ENCODE results near the gene GINM1.
A peak's percentile ranks its signal among the peaks of the same experiment; 100 is the strongest.

GINM1 gene

DNA sequence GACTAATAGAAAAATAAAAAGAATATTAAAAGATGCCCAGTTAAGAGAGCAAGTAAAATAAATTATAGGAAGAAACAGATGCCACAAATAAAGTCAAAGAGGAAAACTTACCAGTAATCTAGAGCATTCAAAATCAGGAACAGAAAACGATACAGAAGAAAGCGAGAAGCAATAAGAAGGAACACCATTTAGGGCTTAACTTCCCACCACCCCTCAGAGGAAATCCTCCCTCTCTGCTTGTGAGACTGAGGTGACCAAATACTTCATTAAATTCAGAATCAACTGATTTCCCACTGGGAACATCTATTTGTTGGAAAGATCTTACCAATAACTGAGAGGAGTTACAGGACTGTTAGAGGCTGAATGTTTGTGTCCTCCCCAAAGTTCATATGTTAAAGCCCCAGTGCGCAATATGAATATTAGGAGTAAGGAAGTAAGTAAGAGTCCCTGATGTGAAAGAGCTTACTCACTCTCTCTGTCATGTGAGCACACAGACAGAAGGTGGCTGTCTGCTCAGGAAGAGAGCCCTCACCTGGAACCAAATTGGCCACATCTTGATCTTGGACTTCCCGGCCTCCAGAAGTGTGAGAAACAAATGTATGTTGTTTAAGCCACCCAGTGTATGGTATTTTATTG, 62.8 kb downstream of the GINM1 start:
- H3K4me1 ChIP-seq, result no peaks in the 10 kb centered on the region
- DNase-seq (ENCODE audit: low spot score in 2 of 2), result no peak
- H3K27me3 ChIP-seq (ENCODE audit: low read depth), result no peaks in the 10 kb centered on the region
- H3K9me3 ChIP-seq, result no peaks in the 10 kb centered on the region
- H3K36me3 ChIP-seq (replicated peaks), result peaks cover 14% of the 10 kb centered on the region
- no peak overlapping the region for H3K4me3 ChIP-seq
- in situ Hi-C loops (cut with MboI; ENCODE audit: low sequenced_read_pairs), result no loop called here

DNA sequence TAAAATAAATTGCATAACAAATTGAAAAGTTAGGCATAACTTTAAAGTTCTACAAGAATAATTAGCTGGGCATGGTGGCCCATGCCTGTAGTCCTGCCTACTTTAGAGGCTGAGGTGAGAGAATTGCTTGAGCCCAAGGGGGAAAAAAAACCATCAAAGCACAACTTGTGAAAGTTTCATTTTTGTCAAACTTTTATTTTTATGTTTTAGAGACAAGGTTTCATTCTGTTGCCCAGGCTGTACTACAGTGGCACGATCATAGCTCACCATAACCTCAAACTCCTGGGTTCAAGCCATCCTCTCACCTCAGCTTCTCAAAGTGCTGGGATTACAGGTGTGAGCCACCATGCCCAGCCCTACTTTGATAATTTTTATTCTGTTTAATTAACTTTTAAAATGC, 68.1 kb downstream of the GINM1 start:
- peaks cover 4% of the 10 kb centered on the region for H3K4me1 ChIP-seq
- no peaks in the 10 kb centered on the region for H3K9me3 ChIP-seq
- H3K4me3 ChIP-seq, result no peak overlapping the region
- no peak for DNase-seq (ENCODE audit: low spot score in 2 of 2)
- no peaks in the 10 kb centered on the region for H3K27me3 ChIP-seq (ENCODE audit: low read depth)
- in situ Hi-C loops (cut with MboI; ENCODE audit: low sequenced_read_pairs), result no loop called here
- peaks cover 27% of the 10 kb centered on the region for H3K36me3 ChIP-seq (replicated peaks)

DNA sequence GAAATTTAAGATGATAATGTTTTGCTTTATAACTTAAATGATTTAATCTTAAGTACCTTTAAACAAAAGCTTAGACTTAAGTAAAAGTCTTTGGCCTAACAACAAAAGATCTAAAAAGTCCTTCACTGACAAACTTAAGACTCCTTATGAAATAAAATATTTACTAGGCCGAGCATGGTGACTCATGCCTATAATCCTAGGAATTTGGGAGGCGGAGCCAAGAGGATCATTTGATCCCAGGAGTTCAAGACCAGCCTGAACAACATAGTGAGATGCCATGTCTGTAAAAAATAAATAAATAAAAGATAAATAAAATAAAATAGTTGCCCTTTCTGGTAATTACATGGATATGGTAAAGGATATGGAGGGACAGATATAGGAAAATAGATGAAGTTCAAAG, 69.9 kb downstream of the GINM1 start:
- H3K4me1 ChIP-seq, result peaks cover 4% of the 10 kb centered on the region

More for the DNA sequence above, 69.9 kb downstream of the GINM1 start:
- no peak overlapping the region for H3K4me3 ChIP-seq
- H3K27me3 ChIP-seq (ENCODE audit: low read depth), result no peaks in the 10 kb centered on the region
- peaks cover 20% of the 10 kb centered on the region for H3K36me3 ChIP-seq (replicated peaks)
- peak in 1 of 2 experiments; percentile 54 for DNase-seq (ENCODE audit: low spot score in 2 of 2)
- in situ Hi-C loops (cut with MboI; ENCODE audit: low sequenced_read_pairs), result no loop called here
- no peaks in the 10 kb centered on the region for H3K9me3 ChIP-seq

Data from HAP-1 (cell line).